Measurements from ENCODE around the gene SLX9.
"Not testable (repeated sequence)": the region's sequence is repeated elsewhere in the genome, so short reads cannot be mapped to it uniquely, and the experiment has no call there.

The SLX9 gene

DNA sequence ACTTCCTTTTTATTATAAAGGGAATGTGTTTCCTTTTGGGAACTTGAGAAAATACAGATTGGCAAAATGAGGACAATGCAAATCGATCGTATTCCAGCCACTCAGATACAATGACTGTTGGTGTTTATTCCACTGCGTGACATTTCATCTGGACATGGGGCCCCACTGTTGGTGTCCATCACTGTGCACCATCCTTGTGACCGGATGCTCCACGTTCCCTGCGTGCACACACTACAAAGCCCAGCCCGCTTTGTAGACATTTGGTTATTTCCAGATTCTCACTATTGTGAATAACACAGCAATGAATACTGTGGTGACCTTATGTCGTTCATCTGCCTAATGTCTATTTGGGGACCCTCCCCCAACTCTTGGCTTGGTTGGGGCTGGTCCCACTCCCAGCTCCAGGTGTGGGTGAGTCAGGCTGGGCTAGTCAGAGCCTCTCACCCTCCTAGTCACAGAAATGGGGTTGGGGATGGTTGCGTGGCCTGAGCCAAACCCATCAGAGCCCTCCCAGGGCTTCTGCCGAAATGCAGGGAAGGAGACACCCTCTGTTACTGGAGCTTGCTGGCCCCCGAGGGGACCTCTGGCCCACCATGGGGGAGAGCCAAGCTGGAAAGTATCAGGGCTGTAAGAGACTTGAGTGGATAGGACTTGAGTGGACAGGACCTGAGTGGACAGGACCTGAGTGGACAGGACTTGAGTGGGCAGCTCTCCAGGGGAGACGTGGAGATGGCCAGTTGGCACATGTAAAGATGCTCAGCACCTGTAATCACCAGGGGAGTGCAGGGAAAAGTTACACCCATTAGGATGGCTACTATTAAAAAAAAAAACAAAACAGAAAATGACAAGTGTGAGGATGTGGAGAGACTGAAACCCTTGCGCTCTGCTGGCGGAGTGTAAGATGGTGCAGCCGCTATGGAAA lies 77.5 kb downstream of the SLX9 start:
- no peak for DNase-seq (ENCODE audit: low read depth in 2 of 3, low spot score in 1 of 3)

DNA sequence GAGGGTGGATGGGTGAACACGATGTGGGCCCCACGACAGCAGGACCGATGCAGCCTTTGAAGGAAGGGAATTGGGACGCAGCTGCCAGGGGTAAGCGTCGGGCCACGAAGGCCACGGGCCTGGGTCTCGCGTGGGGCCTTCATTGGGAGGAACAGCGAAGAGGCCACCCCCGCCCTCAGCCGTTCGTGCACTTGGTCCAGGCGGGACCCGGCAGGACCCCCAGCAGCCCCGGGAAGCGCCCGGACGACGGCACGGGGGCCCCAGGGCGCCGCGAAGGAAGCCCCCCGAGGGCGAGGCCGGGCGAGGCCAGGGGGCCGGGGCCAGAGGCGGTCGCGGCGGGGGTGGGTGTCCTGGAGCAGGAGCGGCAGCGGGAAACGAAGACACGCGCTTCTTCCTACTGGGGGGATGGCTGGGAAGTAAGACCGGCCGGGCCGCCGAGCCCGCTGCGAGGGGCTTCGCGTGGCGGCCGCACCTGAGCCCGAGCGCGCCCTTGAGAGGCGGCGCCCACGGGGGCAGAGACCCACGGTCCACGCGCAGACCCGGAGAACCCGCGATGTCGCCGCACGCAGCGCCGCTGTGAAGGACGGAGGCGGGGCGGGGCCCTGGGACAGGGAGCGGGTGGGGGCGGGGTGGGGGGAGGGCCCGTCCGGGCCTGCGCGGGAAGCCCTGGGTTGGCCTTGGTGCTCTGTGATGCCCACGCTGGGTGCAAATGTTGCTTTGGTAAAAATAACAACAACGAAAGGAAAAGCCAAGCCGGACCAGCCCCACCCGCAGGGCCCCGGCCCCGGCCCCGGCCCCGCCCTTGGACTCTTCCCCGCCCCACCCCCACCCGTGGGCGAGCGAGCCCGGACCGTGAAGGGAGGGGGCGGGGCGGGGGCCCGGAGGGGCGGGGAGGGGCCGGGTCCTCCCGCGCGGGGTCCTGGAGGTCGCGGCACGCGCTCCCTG lies 78.6 kb downstream of the SLX9 start:
- DNase-seq (ENCODE audit: low read depth in 2 of 3, low spot score in 1 of 3), result no peak

DNA sequence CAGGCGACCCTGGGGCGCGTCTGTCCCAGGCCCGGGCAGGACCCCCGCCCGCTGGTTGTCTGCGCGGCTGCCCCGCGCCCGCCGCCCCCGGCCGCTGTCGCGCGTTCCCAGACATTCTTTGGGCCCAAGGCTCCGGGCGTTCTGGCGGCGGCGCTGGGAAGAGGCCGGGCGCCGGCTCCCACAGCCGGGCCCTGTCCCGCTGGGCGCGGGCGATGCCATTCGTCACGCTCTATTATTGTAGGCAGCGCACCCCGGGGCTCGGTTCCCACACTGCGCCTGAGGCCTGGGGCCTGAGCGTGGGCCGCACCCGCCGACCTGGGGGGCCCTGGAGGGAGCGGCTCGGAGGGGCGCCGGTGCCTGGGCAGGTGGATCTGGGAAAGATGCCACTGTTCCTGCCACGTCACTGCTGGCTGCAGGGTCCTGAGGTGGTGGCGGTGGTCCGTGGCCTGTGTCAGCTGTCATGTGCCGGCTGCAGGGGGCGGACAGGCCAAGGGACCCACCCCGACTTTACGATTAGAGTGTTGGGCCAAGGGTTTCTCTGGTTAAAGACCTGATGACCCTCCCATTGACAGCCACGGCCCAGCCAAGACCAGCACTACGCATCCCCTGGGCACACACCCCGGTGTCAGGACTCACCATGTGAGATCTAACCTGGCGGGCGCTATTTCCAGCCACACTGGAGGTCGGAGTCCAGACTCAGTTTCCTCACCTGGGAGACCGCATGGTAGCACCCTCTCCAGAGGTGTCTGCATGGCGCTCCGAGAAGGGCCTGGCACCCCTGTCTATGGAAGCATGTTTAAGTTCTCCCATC lies 79.5 kb downstream of the SLX9 start:
- no peak for DNase-seq (ENCODE audit: low read depth in 2 of 3, low spot score in 1 of 3)

DNA sequence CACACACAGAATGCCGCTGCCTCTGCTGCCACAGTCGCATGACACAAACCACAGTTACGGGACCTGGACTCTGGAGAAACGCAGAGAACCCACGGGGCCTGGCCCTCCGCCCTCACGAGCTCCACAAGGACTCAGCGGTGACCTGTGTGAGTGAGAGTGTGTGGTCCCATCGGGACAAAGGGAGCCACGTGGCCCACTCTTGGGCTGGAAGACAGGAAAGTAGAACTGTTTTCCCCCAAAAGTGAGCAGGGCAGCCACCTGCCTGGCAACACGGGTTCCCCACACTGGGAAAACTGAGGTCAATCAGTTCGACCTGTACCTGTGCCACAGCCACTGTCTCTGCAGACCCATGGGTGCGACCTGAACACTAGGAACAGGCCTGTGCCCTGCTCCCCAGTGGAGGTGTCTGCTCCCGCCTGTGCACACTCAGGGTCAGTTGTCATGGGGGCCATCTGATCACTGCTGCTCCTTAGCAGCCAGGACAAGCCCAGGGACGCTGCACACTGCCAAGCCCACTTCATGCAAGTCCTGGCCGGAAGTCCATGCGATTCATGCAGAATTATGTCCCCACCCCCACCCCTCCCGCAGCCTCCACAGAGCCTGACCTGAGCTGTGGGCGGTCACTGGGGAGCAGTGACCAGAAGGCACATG lies 80.2 kb downstream of the SLX9 start:
- DNase-seq (ENCODE audit: low read depth in 2 of 3, low spot score in 1 of 3), result no peak

DNA sequence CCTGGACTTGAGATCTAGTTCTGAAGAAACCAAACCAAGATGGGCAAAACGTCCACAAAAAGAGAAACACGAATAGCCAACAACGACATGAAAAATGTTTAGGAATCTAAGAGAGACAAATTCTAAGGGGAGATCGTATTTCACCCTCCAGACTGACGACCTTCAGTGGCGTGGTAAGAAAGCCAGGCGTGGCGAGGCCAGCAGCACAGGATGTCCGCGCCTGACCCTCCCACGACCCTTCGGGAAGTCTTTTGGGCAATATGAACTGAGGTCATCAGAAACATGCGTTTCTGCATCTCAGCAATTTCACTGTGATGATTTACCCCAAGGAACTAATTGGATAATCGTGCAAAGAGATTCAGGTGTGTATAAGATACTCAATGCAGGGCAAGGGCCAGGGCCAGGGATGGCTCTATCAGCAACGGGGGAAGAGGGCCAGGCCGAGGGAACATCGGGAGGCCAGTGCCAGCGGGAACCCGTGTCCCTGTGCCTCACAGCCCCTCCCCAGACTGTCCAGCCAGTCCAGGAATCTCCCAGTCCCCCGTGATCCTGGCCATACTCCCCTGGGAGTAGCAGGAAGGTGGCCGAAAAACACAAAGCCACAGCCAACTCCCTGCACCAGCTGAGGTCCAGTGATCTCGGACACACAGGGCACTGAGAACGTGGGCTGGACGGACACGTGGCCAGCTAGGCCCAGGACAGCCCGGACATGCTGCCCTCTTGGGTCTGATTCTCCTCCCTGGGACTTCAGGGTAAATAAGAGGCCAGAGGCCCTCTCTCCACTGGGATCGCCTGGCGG lies 81.0 kb downstream of the SLX9 start:
- DNase-seq (ENCODE audit: low read depth in 2 of 3, low spot score in 1 of 3), result no peak

DNA sequence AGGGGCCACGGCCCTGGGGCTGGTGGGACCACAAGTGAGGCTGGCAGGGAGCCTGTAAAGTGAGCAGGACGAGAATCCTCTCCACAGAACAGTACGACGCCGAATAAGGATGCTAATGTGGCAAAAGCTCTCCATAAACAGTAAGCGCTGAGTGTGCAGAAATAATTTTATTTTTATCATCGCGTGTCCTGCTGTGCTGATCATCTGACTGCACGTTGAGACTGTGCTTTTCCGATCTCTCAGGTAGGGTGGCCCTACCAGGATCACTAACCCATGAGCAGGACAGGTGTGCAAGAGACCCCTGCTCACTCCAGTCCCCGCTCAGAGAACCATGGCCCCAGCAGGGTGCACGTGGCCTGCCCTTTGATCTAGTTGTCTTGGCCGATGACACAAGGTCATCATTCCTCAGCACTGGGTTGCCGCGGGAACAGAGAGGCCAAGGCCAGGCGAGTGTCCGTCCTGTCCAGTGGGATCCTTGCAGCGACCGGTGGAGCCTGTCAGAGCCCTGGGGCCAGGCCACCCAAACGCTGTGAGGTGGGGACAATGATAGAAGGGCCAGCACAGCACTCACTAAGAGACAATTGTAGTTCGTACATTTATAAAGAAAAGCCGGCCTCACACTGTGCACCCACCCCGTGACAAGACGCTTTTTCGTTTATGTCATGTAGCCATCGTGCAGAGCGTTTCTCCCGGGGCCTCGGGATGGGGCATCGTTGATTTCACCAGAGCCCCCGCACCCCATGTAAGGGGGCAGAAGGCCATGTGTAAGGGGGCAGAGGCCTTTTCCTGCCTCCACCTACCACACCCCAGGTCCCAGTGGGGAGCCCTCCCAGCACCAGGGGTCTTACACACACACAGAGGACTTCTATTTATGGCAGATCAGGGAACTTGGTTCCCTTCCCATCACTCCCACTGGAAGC lies 81.9 kb downstream of the SLX9 start:
- DNase-seq (ENCODE audit: low read depth in 2 of 3, low spot score in 1 of 3), result no peak

DNA sequence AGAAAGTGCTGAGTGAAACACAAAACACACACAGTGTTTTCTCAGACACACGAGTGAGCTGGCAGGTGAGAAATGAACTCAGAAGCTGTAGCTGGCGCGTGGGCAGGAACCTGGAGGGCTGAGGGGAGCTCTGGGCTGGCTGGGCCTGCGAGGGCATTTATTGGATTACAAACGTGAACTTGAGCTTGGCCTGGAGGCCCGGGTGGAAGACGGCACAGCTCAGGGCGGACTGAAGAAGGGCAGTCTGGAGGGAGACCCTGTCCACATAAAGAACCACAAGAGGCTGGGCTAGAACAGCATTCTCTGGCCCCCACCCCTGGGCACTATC lies 82.5 kb downstream of the SLX9 start:
- DNase-seq (ENCODE audit: low read depth in 2 of 3, low spot score in 1 of 3), result no peak

DNA sequence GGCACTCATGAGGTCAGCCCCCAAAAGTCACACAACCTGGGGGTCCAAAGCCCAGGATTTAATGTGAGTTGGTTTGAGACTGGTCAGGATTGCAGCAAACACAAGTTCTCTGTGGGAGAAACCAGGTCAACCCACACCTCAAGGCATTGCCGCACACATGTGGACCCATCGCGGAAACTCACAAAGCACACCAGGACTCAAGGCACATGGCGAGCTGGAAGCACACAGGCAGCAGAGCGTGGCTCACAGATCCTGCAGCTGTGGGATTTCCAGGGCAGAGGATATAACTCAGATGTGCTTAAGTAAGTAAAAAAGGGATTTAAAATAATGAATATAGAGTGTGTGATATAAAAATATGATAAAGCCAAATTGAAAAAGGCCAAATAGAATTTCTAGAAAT lies 82.9 kb downstream of the SLX9 start:
- no peak for DNase-seq (ENCODE audit: low read depth in 2 of 3, low spot score in 1 of 3)

DNA sequence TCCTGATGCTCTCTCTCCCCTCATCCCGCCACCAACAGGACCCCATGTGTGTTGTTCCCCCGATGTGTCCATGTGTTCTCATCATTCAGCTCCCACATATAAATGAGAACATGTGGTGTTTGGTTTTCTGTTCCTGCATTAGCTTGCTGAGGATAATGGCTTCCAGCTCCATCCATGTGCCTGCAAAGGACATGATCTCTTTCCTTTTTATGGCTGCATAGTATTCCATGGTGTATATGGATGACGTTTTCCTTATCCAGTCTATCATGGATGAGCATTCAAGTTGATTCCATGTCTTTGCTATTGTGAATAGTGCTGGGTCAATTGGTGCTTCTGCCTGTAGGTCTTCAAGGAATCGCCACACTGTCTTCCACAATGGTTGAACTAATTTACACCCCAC lies 84.7 kb downstream of the SLX9 start:
- not testable (repeated sequence) for DNase-seq (ENCODE audit: low read depth in 2 of 3, low spot score in 1 of 3)

DNA sequence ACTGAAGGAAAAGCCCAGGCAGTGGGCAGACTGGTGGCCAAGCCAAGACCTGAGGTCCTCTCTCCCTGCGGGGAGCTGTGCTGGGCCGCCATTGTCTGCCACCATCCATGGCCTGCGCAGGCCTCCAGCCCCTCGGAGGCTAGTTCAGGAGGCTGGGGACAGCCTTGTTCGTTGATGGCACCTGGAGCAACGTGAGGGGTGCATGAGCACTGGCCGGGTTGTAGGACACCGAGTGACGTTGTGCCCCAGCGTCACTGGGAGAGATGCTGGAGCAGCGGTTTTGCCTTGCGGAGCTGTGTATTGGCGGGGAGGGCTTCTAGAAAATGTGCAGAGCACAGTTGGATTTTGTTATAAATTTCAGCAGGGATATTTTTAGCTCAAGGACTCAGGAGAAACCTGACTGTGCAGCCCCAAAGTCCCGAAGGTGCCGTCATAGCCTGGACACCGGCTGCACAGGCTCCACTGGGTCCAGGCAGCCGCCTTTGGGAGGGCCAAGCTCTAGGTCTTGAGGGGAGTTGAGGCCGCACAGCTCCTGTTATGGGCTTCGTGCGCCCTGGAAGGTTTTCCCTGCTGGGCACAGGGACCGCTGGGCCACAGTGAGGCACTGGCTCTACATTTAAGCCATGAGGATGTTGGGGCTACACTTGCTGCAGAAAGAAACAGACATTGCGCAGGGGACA lies 86.4 kb downstream of the SLX9 start:
- DNase-seq (ENCODE audit: low read depth in 2 of 3, low spot score in 1 of 3), result no peak
